Adrenal gland (tissue), 12 donors: ENCODE measurements around the gene PIEZO2. TPM values are rescaled to one million over a fixed set of nuclear protein-coding genes. Genes with fewer than 3 reads are reported as not detected.

Source experiments
- DNase-seq, 7 donors: peaks; one replicate each; pipeline ENCODE4 v3.0.0-alpha.2; 2019 to 2020
- H3K27ac ChIP-seq, 5 donors: fragments of 200-600 bp; sonication (generic) in 4 of 5; 1 replicate in 3 of 5; 2 replicates in 2 of 5; pipeline versions ENCODE4 v1.5.1 to v1.8.0; 2016 to 2020; ENCODE audit warnings: mild to moderate bottlenecking in 1 of 5
- H3K27me3 ChIP-seq: fragments of 200-600 bp; 2 replicates; pipeline ENCODE4 v1.8.0; 2021
- H3K36me3 ChIP-seq, 2 donors: fragments of 200-600 bp; replicated peaks in 1 of 2; 1 replicate in 1 of 2; 2 replicates in 1 of 2; pipeline versions ENCODE4 v1.5.1 to v1.8.0; 2018 to 2022
- H3K4me1 ChIP-seq, 2 donors: fragments of 200-600 bp; replicated peaks in 1 of 2; 1 replicate in 1 of 2; 2 replicates in 1 of 2; pipeline versions ENCODE4 v1.5.1 to v1.8.0; 2018 to 2021
- H3K4me3 ChIP-seq, 4 donors: fragments of 200-600 bp; sonication (generic) in 3 of 4; one replicate each; pipeline ENCODE4 v1.5.1; 2016 to 2018
- H3K9me3 ChIP-seq, 3 donors: fragments of 200-600 bp; sonication (generic) in 1 of 3; replicated peaks in 1 of 3; 1 replicate in 2 of 3; 2 replicates in 1 of 3; pipeline versions ENCODE4 v1.5.1 to v1.8.0; 2016 to 2021
- POLR2A ChIP-seq, 2 donors: fragments of 450-650 bp; IDR thresholded peaks; one replicate each; pipeline ENCODE4 v1.6.1; 2017; ENCODE audit warnings: antibody characterized with exemption in 2 of 2, mild to moderate bottlenecking in 2 of 2, moderate library complexity in 1 of 2
- WGBS, 4 donors: extraction: QIAGEN DNeasy Blood & Tissue Kit in 2 of 4; methylation state at CpG; one replicate each; pipeline versions ENCODE4 v1.1.5 to v1.1.7; 2013 to 2017; 5-methylcytosine and 5-hydroxymethylcytosine counted together
- intact Hi-C, 2 donors: fragments of 100-400 bp; cut with DNase I; formaldehyde crosslinking; loops; one replicate each; pipeline versions ENCODE4 v1.14.1 to v1.15.0; 2022 to 2023
- polyA plus RNA-seq, 3 donors: library from polyadenylated mRNA; stranded (reverse); fragments of 200-250 nt in 2 of 3; fragments of 350-450 nt in 1 of 3; fragmentation: Illumina TruSeq in 1 of 3; extraction: RNeasy Lipid Tissue Mini Kit (QIAGEN cat#74804) in 1 of 3; gene quantifications; one replicate each; pipeline ENCODE4 v1.2.3, GENCODE V29; 2013 to 2014
- total RNA-seq, 9 donors: library from RNA; depleted of rRNA in 4 of 9; stranded (reverse); fragments of >200 nt in 4 of 9; fragments of 120-200 nt in 1 of 9; fragmentation: NEBNext Ultra II Directional in 1 of 9; extraction: Animal tissue kit (Norgen Biotek cat#: 25700) in 1 of 9; gene quantifications; one replicate each; pipeline versions ENCODE4 v1.1.0 to v1.2.4, GENCODE V29; 2013 to 2023
- TF ChIP-seq, protein P1 (sequence below), 6 experiments: fragments of 450-650 bp in 4 of 6; fragments of 200-600 bp in 2 of 6; sonication (generic) in 1 of 6; IDR thresholded peaks; 1 replicate in 5 of 6; 2 replicates in 1 of 6; pipeline versions ENCODE4 v1.5.1 to v1.8.0; 2016 to 2021; ENCODE audit warnings: antibody characterized with exemption in 6 of 6, mild to moderate bottlenecking in 2 of 6, moderate library complexity in 1 of 6
- donor health status: healthy with polysubstance abuse.
- donor health status: Bipolar disorder and iron deficiency.
- donor health status: DM: yes; HTN: yes; CAD: no.
- donor health status: DM: no; HTN: no; CAD: no.
- donor health status: DM: no; HTN: no; CAD: no.
- donor health status: DM: yes; HTN: yes; CAD: no.

The PIEZO2 gene
- total and polyA plus RNA-seq, 12 donors = 0.88 to 18.0 (median 2.6) TPM

DNA sequence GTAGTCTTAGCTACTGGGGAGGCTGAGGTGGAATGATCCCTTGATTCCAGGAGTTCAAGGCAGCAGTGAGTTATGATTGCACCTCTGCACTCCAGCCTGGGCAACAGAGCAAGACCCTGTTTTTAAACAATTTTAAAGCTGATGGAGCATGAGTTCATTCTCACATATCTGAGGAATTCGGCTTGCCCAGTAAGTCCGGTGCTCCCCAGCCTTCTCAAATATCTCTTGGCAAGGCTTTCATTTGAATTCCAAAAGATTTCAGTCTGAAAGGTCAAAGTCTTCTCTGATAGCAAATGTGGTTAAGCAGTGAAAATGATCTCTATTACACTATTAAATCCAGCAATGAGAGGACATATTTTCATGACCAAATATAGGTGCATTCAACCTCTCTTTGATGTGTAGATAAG, 27.9 kb downstream of the PIEZO2 start:
- intact Hi-C loops = no loop called here
- Histone ChIP-seq H3K9me3 (no peaks in the 10 kb centered on the region), H3K27ac (no peak overlapping the region), H3K27me3 (no peaks in the 10 kb centered on the region), H3K36me3 (no peaks in the 10 kb centered on the region), H3K4me3 (no peak overlapping the region), H3K4me1 (no peaks in the 10 kb centered on the region)
- DNase-seq = no peak
- 32 to 45% (median 41%) methylated on average over 2 of the region's 2 CpGs for WGBS, 4 donors
- TF ChIP-seq, protein P1, sequence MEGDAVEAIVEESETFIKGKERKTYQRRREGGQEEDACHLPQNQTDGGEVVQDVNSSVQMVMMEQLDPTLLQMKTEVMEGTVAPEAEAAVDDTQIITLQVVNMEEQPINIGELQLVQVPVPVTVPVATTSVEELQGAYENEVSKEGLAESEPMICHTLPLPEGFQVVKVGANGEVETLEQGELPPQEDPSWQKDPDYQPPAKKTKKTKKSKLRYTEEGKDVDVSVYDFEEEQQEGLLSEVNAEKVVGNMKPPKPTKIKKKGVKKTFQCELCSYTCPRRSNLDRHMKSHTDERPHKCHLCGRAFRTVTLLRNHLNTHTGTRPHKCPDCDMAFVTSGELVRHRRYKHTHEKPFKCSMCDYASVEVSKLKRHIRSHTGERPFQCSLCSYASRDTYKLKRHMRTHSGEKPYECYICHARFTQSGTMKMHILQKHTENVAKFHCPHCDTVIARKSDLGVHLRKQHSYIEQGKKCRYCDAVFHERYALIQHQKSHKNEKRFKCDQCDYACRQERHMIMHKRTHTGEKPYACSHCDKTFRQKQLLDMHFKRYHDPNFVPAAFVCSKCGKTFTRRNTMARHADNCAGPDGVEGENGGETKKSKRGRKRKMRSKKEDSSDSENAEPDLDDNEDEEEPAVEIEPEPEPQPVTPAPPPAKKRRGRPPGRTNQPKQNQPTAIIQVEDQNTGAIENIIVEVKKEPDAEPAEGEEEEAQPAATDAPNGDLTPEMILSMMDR (IDR thresholded peaks at IDR 0.05) = no peak
- TF ChIP-seq POLR2A (IDR thresholded peaks at IDR 0.05) = no peak

DNA sequence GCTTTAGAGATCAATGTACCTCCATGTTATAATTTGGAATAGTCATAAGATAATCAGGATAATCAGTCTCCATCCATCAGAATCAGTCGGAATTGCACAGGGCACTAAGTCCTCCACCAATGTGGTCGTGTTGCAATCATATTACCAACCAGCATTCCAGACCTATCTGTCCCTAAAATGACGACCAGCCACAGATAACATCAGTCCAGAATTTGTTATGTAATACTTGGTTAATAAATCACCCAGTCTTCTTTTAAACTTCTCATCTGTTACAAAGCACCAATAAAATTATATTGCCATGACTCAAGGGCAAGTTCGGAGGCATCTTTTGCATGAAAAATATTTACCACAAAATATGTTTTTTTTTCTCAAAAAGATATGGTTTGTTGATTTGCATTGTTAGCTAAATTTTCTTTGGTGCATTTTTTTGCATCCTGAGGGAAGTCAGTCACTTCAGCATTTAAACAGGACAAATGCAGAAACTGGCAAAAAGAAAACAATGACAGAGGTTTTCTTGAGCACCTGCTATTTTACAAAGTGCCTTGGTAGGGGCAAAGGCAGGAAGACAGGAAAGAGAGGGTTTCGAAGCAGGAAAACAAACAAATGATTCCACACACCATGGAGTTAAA, 29.3 kb downstream of the PIEZO2 start:
- Histone ChIP-seq H3K36me3 (no peaks in the 10 kb centered on the region), H3K27ac (no peak overlapping the region), H3K27me3 (no peaks in the 10 kb centered on the region), H3K4me3 (no peak overlapping the region), H3K4me1 (no peaks in the 10 kb centered on the region), H3K9me3 (no peaks in the 10 kb centered on the region)
- DNase-seq = peak in 1 of 7 donors; percentile 31
- intact Hi-C loops = no loop called here
- TF ChIP-seq POLR2A (IDR thresholded peaks at IDR 0.05) = no peak
- TF ChIP-seq, protein P1 (IDR thresholded peaks at IDR 0.05) = no peak
- 30 to 45% (median 33%) methylated on average over 5 of the region's 5 CpGs for WGBS, 4 donors

GRCh38 chr18:11119550-11119949, 29.8 kb downstream of the PIEZO2 start:
- H3K27ac ChIP-seq = no peak overlapping the region
- TF ChIP-seq POLR2A (IDR thresholded peaks at IDR 0.05) = no peak
- TF ChIP-seq, protein P1 (IDR thresholded peaks at IDR 0.05) = no peak
- no peaks in the 10 kb centered on the region for H3K4me1 ChIP-seq
- no peaks in the 10 kb centered on the region for H3K9me3 ChIP-seq
- no peak for DNase-seq
- H3K27me3 ChIP-seq = no peaks in the 10 kb centered on the region
- H3K36me3 ChIP-seq = no peaks in the 10 kb centered on the region
- WGBS, 4 donors = 74 to 80% (median 76%) methylated on average over 4 of the region's 4 CpGs
- H3K4me3 ChIP-seq = no peak overlapping the region
- intact Hi-C loops = no loop called here

GRCh38 chr18:11118051-11118766, 31.2 kb downstream of the PIEZO2 start:
- Histone ChIP-seq H3K27me3 (no peaks in the 10 kb centered on the region), H3K9me3 (no peaks in the 10 kb centered on the region), H3K36me3 (no peaks in the 10 kb centered on the region), H3K27ac (no peak overlapping the region), H3K4me1 (no peaks in the 10 kb centered on the region), H3K4me3 (no peak overlapping the region)
- intact Hi-C loops = no loop called here
- DNase-seq = no peak
- TF ChIP-seq, protein P1 (IDR thresholded peaks at IDR 0.05) = no peak
- TF ChIP-seq POLR2A (IDR thresholded peaks at IDR 0.05) = no peak
- 52 to 67% (median 58%) methylated on average over 3 of the region's 3 CpGs for WGBS, 4 donors
